ENCODE data around the gene CCDC110. TPM values are rescaled to one million over a fixed set of nuclear protein-coding genes. Genes with fewer than 3 reads are reported as not detected.

The CCDC110 gene
- total RNA-seq, 1 donor from 2014 or later, result 1.0 TPM

DNA sequence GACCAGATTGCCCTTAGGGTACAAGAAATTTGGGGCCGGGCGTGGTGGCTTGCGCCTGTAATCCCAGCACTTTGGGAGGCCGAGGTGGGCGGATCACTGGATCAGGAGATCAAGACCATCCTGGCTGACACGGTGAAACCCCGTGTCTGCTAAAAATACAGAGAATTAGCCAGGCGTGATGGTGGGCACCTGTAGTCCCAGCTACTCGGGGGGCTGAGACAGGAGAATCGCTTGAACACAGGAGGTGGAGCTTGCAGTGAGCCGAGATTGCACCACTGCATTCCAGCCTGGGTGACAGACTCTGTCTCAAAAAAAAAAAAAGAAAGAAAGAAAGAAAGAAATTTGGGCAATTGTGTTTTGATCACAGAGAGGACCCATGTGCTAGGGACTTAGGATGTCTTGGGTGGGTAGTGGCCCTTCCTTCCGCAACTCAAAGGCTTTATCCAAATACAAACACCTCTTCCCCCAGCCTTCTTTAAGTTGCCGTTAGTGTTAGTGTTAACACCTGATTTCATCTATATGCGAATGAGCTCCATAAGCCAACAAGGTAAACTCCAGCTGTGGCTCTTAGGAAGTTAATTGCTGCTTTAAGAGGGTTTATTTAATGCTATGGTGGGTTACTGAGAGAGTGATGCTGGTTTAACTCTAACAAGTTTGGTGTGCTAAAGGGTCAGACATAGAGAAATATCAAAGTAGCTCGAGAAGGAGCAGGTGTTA lies 8.6 kb upstream of the CCDC110 start:
- DNase-seq (ENCODE audit: missing footprints) (no peak), ATAC-seq (no peak)
- intact Hi-C loops (cut with DNase I), result no loop called here

DNA sequence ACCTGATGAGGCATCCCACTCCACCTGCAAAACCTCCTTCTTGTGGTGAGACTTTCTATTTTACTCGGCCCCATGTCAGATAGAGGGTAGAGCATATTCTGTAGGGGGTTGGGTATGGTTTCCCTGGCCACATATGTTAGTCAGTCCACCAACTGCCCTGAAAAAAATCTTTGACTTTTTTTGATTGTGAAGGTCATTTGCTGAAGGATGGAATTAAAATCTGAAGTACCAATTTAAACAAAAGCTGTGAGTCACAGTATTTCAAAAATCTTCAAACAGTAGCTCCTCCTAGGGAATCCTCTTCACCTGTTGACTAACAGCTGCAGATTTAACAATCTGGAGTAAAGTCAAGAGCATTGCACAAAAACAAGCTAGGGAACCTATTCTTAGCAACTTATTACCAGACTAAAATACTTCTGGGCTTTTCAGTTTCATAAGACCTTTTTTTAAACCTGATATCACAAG lies 8.0 kb upstream of the CCDC110 start:
- DNase-seq (ENCODE audit: missing footprints), result no peak
- intact Hi-C loops (cut with DNase I), result no loop called here
- ATAC-seq, result no peak

DNA sequence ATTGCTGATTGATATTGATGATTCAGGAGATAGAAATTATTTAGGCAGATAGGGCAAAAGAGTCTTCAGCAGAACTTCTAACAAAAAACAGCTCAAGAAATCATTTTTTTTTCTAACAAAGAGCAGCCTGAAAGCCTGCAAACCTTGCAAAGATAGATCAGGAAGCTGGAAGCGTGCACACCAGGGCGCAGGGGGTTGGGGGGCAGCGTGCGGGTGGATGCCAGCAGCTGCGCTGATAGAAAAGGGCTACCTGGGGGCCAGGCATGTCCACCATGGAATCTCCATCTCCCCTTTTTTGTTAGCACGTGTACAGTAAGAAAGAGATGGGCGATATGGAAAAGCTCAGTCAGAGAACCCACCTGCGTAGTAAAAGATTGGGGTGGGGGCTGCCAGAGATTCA lies 1.7 kb upstream of the CCDC110 start:
- intact Hi-C loops (cut with DNase I), result loop anchor here (5.0 kb wide), 2 partner anchors 319 to 564 kb away; no protein-coding TSS in a partner anchor
- DNase-seq (ENCODE audit: missing footprints) (no peak), ATAC-seq (no peak)

DNA sequence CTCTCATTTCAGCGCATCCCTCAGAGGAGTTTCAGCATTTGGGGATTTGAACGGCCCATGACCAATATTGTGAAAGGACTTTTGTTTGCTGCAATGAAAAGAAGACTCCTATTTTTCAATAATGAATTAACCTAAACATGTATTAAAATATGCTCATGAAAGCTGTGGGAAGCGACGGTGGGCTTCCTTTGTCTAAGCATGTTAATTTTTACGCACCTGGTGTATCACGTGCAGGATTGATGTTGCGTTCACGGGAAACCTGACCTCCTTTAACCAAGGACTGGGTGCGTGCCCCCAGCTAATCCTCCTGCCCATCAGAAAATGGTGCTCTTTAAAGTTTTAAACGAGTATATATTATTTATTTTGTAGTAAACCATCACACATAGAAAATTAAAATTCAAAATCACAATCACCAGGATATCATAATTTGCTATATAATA lies 590 bp upstream of the CCDC110 start:
- DNase-seq (ENCODE audit: missing footprints) (no peak), ATAC-seq (no peak)
- intact Hi-C loops (cut with DNase I), result loop anchor here (5.0 kb wide), 2 partner anchors 320 to 565 kb away; no protein-coding TSS in a partner anchor

DNA sequence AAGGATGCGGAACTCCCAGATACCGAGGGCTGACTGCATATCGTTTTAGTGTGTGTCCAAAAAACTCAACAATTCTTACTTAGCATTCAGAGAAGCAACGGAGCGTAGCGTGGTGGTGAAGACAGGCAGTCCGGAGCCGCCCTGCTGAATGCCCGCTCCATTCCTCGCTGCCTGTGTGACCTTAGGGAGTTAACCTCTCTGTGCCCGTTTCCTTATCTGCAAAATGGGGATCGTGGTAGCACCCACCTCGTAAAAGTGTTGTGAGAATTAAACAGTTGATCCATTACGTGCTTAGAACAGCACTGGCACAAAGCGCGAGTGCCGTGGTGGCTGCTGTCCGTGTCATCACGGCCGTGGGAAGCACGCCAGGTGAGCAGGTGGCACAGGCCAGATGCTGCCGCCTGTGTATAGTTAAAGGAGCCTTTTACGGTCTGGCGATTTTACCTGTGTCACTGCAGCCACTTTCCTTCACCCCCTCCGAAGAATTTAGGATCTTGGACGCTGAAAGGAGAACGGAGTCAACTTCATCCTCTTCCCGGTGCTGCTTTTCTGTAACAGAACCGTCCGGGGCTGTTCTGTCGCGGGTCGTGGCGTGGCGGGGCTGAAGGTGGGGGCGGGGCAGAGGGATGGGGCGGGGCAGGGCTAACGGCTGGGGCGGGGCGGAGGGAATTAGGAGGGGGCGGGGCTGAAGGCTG lies 885 bp downstream of the CCDC110 start:
- peak; percentile 84 for DNase-seq (ENCODE audit: missing footprints)
- intact Hi-C loops (cut with DNase I), result loop anchor here (1.0 to 5.0 kb wide), 6 partner anchors 46 to 567 kb away; partner anchors contain the start of genes PDLIM3 and UFSP2
- ATAC-seq, result peak; percentile 1

DNA sequence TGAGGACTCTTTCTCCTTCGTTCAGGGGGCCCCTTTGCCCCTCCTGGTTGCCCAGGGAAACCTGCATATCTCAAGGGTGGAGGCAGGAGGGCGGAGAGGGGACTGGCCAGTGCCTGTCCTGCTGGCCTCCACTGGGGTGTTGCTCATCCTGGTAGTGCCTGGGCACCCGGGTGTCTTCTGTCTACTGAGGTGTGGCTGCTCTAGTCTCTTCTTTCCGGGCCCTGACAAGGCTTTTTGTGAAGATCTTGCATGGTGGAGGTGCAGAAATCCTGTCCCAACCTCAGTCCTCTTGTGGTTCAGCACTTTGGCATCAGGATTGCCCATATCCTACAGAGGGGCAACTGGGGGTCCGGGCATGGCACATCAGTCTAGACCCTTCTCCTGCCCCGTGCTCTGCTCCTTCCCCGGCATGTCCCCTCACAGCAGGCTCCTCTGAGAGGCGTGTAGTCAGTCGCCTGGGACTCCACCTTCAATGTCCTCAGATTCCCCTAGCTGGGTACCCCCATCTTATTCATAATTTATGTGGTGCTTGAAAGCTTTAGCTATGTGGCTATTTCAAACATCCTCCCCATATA lies 1.9 kb downstream of the CCDC110 start:
- ATAC-seq, result no peak
- intact Hi-C loops (cut with DNase I), result loop anchor here (2.0 to 5.0 kb wide), 4 partner anchors 45 to 568 kb away; partner anchors contain the start of genes PDLIM3 and UFSP2
- no peak for DNase-seq (ENCODE audit: missing footprints)

DNA sequence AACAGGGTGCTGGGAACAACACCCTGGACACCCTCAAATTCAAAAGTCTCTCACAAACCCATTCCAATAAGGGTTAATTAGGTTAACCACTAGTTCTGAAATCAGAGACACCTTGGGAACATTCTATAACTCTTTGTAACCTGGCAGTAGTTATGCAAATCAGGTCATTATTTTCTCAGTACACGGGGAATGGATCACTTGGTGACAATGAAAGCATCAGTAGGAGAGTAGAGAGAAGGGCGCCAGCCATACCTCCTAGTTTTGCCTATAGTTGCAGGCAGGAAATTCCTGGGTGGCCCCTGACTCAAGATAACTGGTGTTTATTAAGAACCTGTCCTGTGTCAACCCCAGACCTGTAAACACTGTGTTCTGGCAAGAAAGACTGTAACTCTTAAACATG lies 2.5 kb downstream of the CCDC110 start:
- intact Hi-C loops (cut with DNase I), result no loop called here
- DNase-seq (ENCODE audit: missing footprints), result no peak
- no peak for ATAC-seq

DNA sequence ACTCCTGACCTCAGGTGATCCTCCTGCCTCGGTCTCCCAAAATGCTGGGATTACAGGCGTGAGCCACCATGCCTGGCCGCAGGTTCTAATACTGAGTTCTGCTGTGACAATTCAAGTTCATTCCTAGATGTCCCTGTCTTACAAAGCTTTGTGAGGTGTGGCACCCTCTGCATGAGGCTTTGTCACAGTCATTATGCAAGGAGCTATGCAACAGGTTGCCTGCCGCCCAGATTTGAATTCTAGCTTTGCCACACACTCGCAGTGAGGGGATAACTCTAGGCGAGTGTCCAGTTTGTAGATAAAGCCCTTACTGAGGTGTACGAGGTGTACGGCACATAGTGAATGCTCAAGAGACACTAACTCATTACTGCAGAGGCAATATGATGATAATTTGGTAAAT lies 3.5 kb downstream of the CCDC110 start:
- DNase-seq (ENCODE audit: missing footprints) (no peak), ATAC-seq (no peak)
- intact Hi-C loops (cut with DNase I), result no loop called here

DNA sequence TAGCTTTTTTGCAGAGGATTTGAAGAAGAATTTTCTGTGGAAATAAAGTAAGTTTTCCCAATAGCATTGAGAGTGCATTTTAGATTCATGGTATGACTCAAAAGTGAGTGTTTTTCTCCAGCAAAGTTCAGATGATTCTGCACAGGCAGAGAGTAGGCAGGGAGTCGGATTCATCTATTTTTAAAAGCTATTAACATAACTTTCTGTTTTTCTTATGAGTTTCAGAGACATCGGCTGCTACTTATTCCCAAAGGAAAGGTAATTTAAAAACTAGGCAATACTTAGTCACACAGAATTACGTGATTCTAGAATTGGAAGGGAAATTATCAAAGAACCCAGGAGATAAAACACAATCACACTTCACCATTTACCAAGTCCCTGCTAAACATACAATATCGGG lies 4.4 kb downstream of the CCDC110 start:
- DNase-seq (ENCODE audit: missing footprints) (no peak), ATAC-seq (no peak)
- intact Hi-C loops (cut with DNase I), result no loop called here

DNA sequence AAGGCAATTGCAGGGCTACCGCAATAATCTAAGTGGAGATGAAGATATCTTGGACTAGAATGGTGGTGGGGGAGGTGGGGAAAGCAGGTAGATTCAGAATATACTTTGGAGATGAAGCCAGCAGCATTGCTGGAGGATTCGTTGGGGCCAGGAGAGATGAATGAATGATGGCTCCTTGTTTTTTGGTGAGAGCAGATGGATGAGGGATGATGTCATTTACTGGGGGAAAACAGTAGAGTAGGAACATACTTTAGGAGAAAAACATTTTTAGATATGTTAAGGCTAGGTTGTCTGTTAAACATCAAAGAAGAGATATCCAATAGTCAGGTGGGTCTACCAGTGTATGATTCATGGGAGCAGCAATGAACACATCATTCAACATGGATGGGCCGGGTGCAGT lies 5.8 kb downstream of the CCDC110 start:
- no peak for ATAC-seq
- DNase-seq (ENCODE audit: missing footprints), result no peak
- intact Hi-C loops (cut with DNase I), result no loop called here

DNA sequence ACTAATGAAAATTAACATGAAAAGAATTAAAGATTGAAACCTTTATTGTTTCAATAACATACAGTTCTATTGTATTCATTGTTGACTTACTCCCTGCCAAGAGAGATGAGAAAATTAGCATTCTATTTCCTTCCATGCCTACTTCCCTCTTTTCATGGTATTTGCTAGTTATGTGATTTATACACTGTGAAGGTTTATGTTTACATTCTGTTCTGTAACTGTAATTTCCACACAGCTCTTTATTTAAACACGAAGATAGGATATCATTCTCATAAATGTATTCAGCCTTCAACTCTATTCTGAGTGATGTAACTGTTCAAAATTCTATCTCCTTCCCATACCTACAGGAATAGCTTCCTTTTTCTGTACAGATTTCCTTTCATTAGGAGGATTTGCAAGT lies 6.6 kb downstream of the CCDC110 start:
- intact Hi-C loops (cut with DNase I), result no loop called here
- DNase-seq (ENCODE audit: missing footprints) (no peak), ATAC-seq (no peak)

DNA sequence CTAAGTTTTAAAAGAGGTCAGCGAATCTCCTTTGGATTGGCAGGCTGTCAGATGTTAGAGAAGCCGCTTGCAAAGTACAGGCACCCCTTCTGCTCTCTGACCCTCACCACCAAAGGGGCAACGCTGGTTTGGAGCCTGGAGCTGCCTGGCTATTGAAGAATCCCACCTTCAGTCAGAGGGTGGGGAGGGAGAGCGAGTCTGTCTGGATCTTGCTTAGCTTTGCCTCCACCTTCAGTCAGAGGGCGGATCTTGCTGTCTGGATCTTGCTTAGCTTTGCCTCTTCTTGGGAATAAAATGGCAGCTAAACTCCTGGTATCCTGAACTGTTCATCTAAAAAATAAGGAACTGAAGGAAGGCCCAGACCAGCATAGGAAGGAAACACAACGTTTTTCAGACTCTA lies 7.3 kb downstream of the CCDC110 start:
- no peak for ATAC-seq
- intact Hi-C loops (cut with DNase I), result no loop called here

DNA sequence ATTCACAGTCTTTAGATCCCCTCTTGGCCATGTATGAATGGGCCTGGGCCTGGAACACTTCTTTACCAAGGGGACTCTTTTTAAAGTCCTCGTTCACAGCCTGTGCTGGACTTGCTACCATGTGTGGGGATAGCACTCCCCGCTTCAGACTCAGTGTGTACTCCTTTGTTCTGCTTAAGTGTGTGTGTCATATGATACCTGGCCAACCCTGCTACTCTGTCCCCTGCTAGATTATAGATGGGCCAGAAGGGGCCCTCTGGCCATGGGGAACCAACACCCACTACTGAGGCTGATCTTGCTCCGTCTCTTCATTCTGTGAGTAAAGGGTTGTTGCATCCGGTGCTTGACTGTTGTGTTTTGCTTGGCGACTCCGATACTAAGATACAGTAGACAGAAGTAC lies 8.0 kb downstream of the CCDC110 start:
- DNase-seq (ENCODE audit: missing footprints), result no peak
- intact Hi-C loops (cut with DNase I), result no loop called here
- ATAC-seq, result no peak

More for the DNA sequence above, 7.3 kb downstream of the CCDC110 start:
- no peak for DNase-seq (ENCODE audit: missing footprints)

DNA sequence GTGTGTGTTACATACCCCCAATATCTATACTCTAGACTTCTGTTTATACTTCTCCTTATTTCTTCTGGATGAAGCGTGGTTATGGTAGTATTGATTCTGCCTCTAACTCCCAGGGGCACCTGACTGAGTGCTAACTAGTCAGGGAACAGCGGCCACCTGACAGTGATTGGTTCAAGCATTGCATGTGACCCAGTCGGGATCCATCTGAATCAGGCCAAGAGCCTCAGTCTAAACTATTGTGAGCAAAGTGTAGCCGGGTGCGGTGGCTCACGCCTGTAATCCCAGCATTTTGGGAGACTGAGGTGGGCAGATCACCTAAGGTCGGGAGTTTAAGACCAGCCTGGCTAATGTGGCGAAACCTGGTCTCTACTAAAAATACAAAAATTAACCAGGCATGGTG lies 10.0 kb downstream of the CCDC110 start:
- intact Hi-C loops (cut with DNase I), result no loop called here
- no peak for ATAC-seq

DNA sequence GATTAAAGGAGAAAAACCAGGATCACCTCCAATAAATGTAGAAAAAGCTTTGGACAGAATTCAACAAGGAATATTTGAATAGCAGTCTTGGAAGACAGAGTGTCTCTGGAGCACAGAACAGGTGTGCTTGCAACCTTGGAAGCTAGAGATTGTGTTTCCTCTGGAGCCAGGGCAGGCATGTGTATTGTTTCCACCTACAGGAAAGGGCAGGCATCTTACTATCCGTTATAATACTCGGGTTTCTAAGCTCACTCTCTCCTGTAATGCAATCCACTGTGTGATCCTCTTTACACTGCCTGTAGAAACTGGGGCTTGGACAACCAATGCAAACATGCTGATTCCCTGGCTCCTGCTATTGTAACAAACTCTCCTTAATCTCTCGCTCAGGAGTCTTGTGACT lies 14.4 kb downstream of the CCDC110 start:
- no peak for ATAC-seq
- DNase-seq (ENCODE audit: missing footprints), result no peak
- intact Hi-C loops (cut with DNase I), result no loop called here

More for the DNA sequence above, 10.0 kb downstream of the CCDC110 start:
- no peak for DNase-seq (ENCODE audit: missing footprints)

DNA sequence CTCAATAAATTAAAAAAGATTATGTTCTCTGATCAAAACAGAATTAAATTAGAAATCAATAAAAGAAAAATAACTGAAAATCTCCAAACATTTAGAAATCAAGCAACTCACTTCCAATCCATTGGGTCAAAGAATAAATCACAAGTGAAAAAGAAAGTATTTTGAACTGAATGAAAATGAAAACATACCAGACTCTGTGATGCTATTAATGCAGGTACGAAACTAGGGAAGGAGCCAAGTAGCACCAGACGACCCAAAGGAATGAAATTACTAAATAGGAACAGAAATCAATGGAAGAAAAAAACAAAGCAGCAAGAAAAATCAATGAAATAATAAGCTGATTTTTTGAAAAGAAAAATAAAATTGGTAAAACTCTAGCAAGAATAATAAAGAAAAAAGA lies 15.4 kb downstream of the CCDC110 start:
- DNase-seq (ENCODE audit: missing footprints) (no peak), ATAC-seq (no peak)
- intact Hi-C loops (cut with DNase I), result no loop called here

DNA sequence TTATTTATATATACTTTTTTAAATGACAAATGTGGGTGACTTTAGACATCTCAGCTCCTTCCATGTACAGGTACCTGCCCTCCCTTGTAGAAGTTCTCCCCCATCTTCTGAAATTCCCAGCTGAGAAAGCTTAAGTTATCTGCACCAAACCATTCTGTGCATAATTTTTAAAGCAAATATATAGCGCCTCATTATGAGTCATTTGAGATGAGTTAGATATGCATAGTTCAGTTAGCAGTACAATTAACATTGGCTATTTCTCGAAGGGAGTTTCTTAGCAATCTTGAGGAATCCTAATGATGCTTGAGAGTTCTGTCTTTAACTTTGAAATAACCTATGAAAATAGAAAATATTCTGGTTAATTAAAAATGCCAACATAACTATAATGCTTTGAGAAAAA lies 26.3 kb downstream of the CCDC110 start:
- intact Hi-C loops (cut with DNase I), result no loop called here

DNA sequence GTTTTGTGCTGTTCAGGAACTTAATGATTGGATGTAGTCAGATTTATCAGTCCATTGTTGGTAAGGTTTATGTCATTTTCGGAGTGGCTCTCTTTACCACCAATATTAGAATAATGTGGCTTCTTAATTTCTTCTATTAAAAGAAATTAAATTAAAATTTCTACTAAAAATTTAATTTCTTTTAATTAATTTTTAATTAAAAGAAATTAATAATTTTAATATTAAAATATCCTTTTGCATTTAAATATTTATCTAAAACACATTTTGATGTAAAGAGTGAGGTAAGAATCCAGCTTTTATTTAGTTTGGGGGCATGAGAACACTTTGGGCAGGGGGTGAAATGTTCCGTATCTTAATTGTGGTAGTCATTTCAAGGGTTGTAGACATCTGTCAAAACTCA lies 30.1 kb downstream of the CCDC110 start:
- intact Hi-C loops (cut with DNase I), result no loop called here

More for the DNA sequence above, 26.3 kb downstream of the CCDC110 start:
- DNase-seq (ENCODE audit: missing footprints), result no peak
- no peak for ATAC-seq

DNA sequence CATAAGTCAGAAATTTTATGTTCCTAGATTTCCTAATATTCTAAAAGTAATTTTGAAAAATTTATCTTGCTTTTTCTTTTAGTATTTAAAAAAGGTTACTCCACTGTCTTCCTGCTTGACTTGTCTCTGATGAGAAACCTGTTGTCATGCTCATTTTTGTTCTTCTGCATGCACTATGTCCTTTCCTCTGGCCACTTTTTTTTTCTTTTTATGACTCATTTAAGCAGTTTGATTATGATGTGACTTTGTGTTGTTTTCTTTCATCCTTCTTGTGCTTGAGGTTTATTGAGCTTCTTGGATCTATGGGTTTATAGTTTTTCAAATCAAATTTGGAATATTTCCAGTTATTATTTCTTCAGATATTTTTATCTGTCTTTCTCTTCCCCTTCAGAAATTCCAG lies 33.7 kb downstream of the CCDC110 start:
- no peak for DNase-seq (ENCODE audit: missing footprints)
- intact Hi-C loops (cut with DNase I), result no loop called here
- no peak for ATAC-seq

More for the DNA sequence above, 30.1 kb downstream of the CCDC110 start:
- ATAC-seq (no peak), DNase-seq (ENCODE audit: missing footprints) (no peak)

DNA sequence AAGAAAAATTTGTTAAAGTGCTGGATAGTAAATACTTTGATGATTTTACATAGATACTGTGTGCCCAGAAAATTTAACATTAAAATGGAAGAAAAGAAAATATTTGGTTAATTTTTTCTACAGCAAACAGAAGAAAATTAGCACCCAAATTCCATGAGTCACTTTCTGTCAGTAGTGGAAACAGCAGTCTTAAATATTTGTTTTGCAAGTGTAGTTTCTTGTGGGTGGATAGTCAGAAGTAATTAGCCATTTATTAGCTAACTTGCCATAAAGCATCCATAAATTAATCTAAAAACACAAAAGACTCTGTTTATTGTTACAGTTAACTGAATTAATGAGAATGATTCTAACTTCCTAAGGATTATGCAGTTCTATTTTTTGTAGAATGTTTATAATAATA lies 36.1 kb downstream of the CCDC110 start:
- DNase-seq (ENCODE audit: missing footprints), result no peak
- intact Hi-C loops (cut with DNase I), result no loop called here
- no peak for ATAC-seq
